NOMO-1 treated with dmso at 0.1 percent for 144 hours (cell line): ENCODE results near the gene TLE3.

Source experiments
- DNase-seq: peaks from one replicate; lab custom pipeline; 2025; ENCODE audit not compliant: unreplicated experiment; lab: John Stamatoyannopoulos, UW

TLE3 gene

GRCh38 chr15:70084461-70084860, 13.3 kb downstream of the TLE3 start:
- DNase-seq: no peak

DNA sequence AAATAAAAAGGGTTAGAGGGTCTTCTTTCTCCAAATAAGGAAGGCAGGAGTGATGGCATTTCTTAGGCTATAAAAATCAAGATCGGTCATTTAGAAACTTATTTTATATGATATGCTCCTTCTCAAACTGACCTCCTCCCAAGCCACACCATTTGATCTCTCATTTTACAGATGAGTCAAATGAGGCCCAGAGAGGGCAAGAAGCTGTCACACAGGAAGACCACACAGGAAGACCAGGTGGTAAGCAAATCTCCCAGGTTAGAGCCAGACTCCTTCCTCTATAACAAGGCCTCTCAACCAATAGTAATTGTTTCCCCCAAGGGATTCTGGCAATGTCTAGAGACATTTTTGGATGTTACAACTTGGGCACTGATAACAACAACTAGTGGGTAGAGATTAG, 13.8 kb downstream of the TLE3 start:
- DNase-seq: no peak

DNA sequence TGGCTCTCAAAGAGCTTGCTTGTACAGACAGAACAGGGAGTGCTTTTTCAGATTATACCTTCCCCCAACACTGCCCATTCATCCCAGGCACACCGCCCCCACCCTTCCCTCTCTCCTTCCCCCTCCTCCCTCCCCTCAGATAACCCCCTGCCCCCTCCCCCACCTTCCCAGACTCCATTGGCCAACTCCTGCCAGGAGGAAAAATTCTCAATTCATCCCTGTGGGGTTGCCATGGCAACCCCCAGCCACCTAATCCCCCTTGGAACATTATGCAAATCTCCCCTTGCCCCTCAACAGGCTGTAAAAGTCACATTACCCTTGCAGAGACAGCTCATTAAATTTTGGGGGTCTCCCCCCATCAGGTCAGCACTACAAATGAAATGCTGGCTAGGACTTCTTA, 14.3 kb downstream of the TLE3 start:
- DNase-seq: no peak

GRCh38 chr15:70082281-70082900, 15.3 kb downstream of the TLE3 start:
- DNase-seq: no peak

DNA sequence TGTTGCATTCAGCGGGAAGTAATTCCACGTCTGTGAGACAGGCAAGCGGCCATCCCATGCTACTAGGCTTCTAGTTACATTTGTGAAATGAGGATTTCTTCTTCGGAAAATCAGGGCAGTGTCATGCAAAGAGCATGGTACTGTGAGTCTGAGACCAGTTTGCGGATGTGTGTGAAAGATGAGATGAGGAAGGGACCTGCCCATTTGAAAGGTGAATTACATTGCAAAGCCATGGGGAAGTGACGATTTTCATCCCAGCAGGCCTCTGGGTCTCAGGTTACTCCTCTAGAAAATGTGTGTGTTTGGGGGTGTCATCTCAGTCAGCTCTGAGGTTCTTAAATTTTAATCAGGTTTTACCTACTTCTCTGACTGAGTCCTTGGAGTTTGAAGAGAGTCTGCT, 16.1 kb downstream of the TLE3 start:
- no peak for DNase-seq

- no peak for DNase-seq
These were observed 17.4 kb downstream of the TLE3 start for GRCh38 chr15:70080347-70080746.

- no peak for DNase-seq
These were observed 17.8 kb downstream of the TLE3 start for GRCh38 chr15:70079888-70080287.

- DNase-seq: no peak
These were observed 18.9 kb downstream of the TLE3 start for GRCh38 chr15:70078578-70079417.

GRCh38 chr15:70077188-70078147, 20.2 kb downstream of the TLE3 start:
- no peak for DNase-seq

- DNase-seq: no peak
These were observed 23.3 kb downstream of the TLE3 start for GRCh38 chr15:70074380-70074779.

DNA sequence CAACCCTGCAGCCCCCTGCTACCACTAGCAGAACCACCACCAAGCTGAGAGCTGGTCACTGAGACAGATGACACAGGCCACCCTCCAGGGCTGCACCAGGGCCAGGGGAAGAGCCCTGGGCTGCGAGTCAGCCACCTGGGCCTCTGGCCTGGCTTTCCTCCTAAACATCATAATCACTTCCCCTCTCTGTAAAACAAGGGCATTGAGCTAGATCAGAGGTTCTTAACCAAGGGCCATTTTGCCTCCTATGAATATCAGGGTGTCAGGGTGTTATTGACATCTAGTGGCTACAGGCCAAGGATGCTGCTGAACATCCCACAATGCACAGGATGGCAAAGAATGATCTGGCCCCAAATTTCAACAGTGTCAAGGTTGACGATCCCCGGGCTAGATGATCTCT, 25.2 kb downstream of the TLE3 start:
- DNase-seq: no peak

DNA sequence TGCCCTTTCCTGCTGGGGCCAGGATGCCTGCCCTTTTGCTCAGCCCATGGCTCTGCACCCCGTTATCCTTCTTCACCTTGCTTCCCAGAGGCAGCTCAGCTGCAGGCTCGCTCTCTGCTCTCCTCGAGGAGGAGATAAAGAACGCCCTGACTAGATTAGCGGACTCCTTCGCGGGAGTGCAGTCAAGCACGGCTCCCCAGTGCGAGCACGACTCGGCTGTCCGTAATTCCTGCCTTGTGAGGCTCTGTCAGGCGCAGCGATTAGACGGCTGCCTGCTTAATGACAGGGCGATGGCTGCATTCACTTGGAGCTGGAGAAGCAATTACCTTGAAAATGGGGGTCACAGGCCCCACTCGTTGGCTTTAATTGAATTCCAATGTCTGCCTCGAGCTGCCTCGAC, 25.9 kb downstream of the TLE3 start:
- DNase-seq: no peak

DNA sequence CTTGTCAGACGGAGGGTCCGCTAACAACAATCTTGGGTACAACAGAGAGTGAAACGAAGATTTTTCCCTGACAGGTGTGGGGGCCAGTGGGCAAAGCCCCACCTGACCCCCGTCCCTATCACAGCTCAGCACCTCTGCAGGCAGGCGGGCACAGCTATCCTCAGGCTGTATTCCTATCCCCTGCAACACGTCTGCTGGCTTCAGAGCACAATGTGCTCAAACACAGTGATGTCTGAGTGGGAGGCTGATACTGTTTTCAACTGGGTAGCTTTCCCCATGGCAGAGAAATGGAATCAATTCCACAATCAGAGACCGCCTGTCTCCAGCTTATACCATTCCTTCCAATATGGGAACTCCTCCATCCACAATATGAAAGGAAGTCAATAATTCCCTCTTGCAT, 28.0 kb downstream of the TLE3 start:
- DNase-seq: no peak

DNA sequence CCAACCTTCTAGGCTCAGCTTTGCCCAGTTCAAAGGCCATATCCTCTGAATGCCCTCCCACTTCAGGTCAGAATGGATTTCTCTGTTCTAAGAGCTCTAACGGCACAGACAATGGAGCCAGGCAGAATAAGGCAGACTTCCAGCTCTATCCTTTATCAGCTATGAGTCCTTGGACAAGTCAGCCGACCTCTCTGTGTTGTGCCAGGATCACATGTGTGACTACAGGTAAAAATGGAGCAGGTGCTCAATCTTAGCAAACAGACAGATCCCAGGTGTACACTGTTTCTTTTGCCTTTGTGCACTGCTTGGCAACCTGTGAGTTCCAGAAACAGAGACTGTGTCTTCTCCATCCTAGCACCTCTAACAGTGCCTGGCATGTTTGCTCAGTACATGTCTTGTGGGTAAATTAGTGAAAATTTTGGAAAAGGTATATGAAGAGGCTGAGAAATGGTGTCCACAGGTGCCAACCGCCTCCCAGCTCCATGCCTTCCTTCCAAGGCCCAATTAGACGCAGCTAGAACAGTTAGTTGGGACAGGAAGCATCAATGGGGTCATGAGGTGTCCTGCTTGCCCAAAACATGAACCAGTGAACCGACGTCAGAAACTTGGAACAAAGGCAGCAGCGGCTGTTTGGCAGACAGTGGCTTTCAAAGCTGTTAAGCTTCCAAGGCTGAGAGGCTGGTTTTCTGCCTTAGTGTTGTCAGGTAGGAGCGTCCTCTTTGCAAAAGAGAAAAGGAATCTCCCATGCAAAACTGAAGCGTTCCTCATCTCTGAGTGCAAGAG, 28.7 kb downstream of the TLE3 start:
- no peak for DNase-seq

- no peak for DNase-seq
These were observed 30.0 kb downstream of the TLE3 start for GRCh38 chr15:70067681-70068080.

- DNase-seq: no peak
These were observed 30.7 kb downstream of the TLE3 start for GRCh38 chr15:70067011-70067410.

DNA sequence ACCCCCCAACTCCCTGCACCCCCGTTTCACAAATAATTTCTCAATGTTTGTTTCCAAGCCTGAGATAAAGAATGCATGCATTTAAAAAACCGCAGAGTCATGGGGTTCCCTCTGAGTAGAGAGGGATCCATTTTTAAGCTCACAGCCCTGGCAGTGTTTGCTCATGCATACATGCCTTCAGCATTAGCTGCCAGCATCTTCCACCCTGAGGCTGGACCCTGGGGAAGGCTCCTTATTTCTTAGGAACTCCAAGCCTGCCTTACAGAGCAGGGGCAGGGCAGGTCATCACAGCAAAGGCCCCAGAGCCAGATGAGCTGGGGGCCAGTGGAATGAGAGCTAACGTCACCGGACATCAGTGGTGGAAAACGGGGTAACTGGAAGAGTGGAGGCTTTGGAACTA, 31.3 kb downstream of the TLE3 start:
- DNase-seq: no peak

- no peak for DNase-seq
These were observed 31.7 kb downstream of the TLE3 start for GRCh38 chr15:70066004-70066403.

GRCh38 chr15:70065006-70065722, 32.6 kb downstream of the TLE3 start:
- DNase-seq: no peak

DNA sequence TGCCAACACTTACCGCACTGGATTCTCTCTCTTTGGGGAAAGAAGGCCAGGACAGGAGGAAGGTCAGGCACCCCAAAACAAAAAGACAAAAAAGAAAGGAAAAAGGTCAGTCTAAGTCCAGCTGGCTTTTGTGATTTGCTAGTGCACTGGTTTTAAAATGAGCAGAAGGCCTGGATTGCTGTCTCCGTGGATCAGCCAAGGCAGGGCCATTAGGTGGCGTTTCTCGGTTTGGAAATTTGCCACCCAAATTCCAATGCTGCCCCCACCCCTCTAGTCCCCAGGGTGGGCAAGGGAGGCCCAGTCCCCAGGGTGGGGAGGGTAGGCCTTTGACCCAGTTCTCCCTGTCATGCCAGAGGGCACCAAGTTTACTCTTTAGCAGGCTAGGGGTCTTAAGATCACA, 33.3 kb downstream of the TLE3 start:
- DNase-seq: no peak
